A673 (cell line): ENCODE results near the gene NAPB. TPM values are rescaled to one million over a fixed set of nuclear protein-coding genes. Genes with fewer than 3 reads are reported as not detected.

Source experiments
- BruUV-seq: library from RNA; stranded (reverse); fragments of 400-500 nt; replicated peaks from 2 replicates; lab custom pipeline; 2021; lab: Mats Ljungman, UMichigan
- CTCF ChIA-PET: fragments of 300-600 bp; sonication (Branson Sonifier 250); formaldehyde crosslinking; loops from one replicate; lab custom pipeline; 2022; ENCODE audit warnings: antibody characterized with exemption; lab: Charles Lee
- POLR2A ChIA-PET: fragments of 300-600 bp; sonication (Branson Sonifier 250); formaldehyde crosslinking; loops from one replicate; lab custom pipeline; 2022; ENCODE audit warnings: antibody characterized with exemption; ENCODE audit not compliant: low non-redundant PET; lab: Charles Lee
- DNase-seq: peaks from one replicate; pipeline ENCODE4 v3.0.0-alpha.2; 2015; ENCODE audit warnings: low spot score
- H3K27ac ChIP-seq: fragments of 200-600 bp; sonication (generic); 2 replicates; pipeline ENCODE4 v1.5.1; 2016; ENCODE audit warnings: mixed run types, low read depth, mild to moderate bottlenecking, mixed read lengths, antibody characterized with exemption, low read length; ENCODE audit not compliant: poor library complexity, severe bottlenecking
- H3K27me3 ChIP-seq: fragments of 200-600 bp; sonication (generic); replicated peaks from 2 replicates; pipeline ENCODE4 v1.6.1; 2017; ENCODE audit warnings: mixed run types, low read depth, mild to moderate bottlenecking, mixed read lengths, antibody characterized with exemption, low read length; ENCODE audit not compliant: insufficient read depth, poor library complexity
- H3K36me3 ChIP-seq: fragments of 200-600 bp; sonication (generic); 2 replicates; pipeline ENCODE4 v1.6.1; 2016; ENCODE audit warnings: mixed run types, mild to moderate bottlenecking, mixed read lengths, antibody characterized with exemption, low read length; ENCODE audit not compliant: insufficient read depth, poor library complexity, severe bottlenecking
- H3K4me1 ChIP-seq: fragments of 200-600 bp; sonication (generic); 2 replicates; pipeline ENCODE4 v1.6.1; 2017; ENCODE audit warnings: mixed run types, mild to moderate bottlenecking, mixed read lengths, antibody characterized with exemption, low read length; ENCODE audit not compliant: insufficient read depth, poor library complexity, severe bottlenecking
- H3K4me3 ChIP-seq: fragments of 200-600 bp; sonication (generic); 2 replicates; pipeline ENCODE4 v1.5.1; 2016; ENCODE audit warnings: low read depth, mixed run types, mild to moderate bottlenecking, mixed read lengths, low read length; ENCODE audit not compliant: poor library complexity, severe bottlenecking
- H3K9me3 ChIP-seq: fragments of 200-600 bp; sonication (generic); 2 replicates; pipeline ENCODE4 v1.6.1; 2016; ENCODE audit warnings: mixed run types, low read depth, mild to moderate bottlenecking, mixed read lengths, antibody characterized with exemption, low read length; ENCODE audit not compliant: poor library complexity, severe bottlenecking
- CTCF ChIP-seq: fragments of 300-800, 200-600 bp; sonication (generic); conservative IDR thresholded peaks from 2 replicates; pipeline ENCODE4 v1.5.1; 2017; ENCODE audit warnings: low read depth, mild to moderate bottlenecking, antibody characterized with exemption, low read length, moderate library complexity, mixed read lengths
- EZH2 ChIP-seq: fragments of 200-600 bp; sonication (generic); IDR thresholded peaks from 2 replicates; pipeline ENCODE4 v1.6.1; 2017; ENCODE audit warnings: borderline replicate concordance, low read depth, mild to moderate bottlenecking, mixed read lengths, antibody characterized with exemption, low read length; ENCODE audit not compliant: poor library complexity, severe bottlenecking
- intact Hi-C: fragments of 100-400 bp; cut with micrococcal nuclease; formaldehyde crosslinking; loops from one replicate; pipeline ENCODE4 v1.10.0; 2022; ENCODE audit not compliant: unreplicated experiment
- total RNA-seq: library from RNA; stranded (reverse); gene quantifications from 2 replicates; pipeline ENCODE4 v1.2.3, GENCODE V29; 2021

NAPB gene
- total RNA-seq, 1 experiment from 2014 or later: 11.6 TPM

DNA sequence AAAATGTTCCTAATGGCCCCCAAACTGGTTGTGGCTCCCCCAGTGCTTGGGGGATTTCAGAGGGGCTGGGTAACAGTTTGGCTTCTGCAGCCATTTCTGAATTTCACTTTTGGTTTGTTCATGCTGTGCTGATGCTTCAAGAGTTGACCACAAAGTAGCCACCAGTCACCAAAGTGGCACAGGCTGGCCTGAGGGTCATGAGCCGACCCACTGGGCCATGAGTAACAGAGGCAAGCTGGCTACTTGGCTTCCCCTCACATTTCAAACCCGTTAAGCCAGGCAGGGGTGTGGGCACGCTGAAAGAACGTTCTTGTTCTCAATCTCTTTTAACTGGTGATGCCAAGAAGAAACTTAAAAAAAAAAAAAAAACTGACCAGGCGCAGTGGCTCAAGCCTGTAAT, 85.8 kb downstream of the NAPB start:
- Histone ChIP-seq H3K9me3 (no peaks in the 10 kb centered on the region), H3K36me3 (no peaks in the 10 kb centered on the region), H3K4me1 (peaks cover 4% of the 10 kb centered on the region), H3K27ac (no peak overlapping the region), H3K4me3 (no peak overlapping the region), H3K27me3 (no peaks in the 10 kb centered on the region)
- ChIA-PET CTCF (no interaction called here), POLR2A (no interaction called here)
- no peak for DNase-seq
- intact Hi-C loops: no loop called here
- BruUV-seq: no TSS peak
- TF ChIP-seq EZH2 (no peak), CTCF (no peak)

- Histone ChIP-seq H3K36me3 (no peaks in the 10 kb centered on the region), H3K27ac (no peak overlapping the region), H3K9me3 (no peaks in the 10 kb centered on the region), H3K4me3 (no peak overlapping the region), H3K27me3 (no peaks in the 10 kb centered on the region), H3K4me1 (peaks cover 4% of the 10 kb centered on the region)
- ChIA-PET POLR2A (no interaction called here), CTCF (no interaction called here)
- intact Hi-C loops: no loop called here
- no peak for DNase-seq
- TF ChIP-seq EZH2: no peak
- no peak for TF ChIP-seq CTCF
- BruUV-seq: no TSS peak
Measured at GRCh38 chr20:23334111-23334510, 87.2 kb downstream of the NAPB start.

DNA sequence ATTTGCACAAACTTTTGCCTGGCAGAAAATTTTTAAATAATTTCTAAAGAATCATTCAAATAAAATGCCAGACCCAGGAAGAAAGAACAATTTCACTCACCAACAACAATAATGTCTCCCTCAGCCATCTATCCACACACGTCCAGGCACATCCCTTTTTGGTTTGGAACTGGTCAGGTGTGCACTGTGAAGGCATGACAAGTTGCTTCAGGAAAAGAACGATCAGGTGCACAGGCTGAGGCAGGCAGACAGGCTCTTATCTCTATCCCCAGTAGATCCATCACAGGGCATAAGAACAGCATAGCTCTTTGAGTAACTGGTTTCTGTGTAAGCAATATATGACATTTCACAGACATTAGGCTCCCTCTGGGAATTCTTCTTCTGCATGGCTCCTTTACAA, 88.8 kb downstream of the NAPB start:
- H3K4me3 ChIP-seq: no peak overlapping the region
- no peaks in the 10 kb centered on the region for H3K27me3 ChIP-seq
- H3K36me3 ChIP-seq: no peaks in the 10 kb centered on the region
- H3K27ac ChIP-seq: no peak overlapping the region
- H3K9me3 ChIP-seq: no peaks in the 10 kb centered on the region
- POLR2A ChIA-PET: no interaction called here
- CTCF ChIA-PET: interaction anchor here (0.6 to 1.7 kb wide), 2 partner anchors 512 to 641 kb away, joined by 3 to 5 read pairs; no protein-coding TSS in a partner anchor
- BruUV-seq: no TSS peak
- TF ChIP-seq EZH2 (no peak), CTCF (no peak)
- DNase-seq: no peak
- peaks cover 4% of the 10 kb centered on the region for H3K4me1 ChIP-seq
- intact Hi-C loops: no loop called here
